ENCODE measurements around the gene PPIE.

- TF ChIP-seq ESRRG (CRISPR knock-in tag; IDR thresholded peaks at IDR 0.05) (no peak), ISL1 (CRISPR knock-in tag; IDR thresholded peaks at IDR 0.05) (no peak), ARNTL (CRISPR knock-in tag; IDR thresholded peaks at IDR 0.05; ENCODE audit: borderline replicate concordance, low read depth) (no peak), POU6F1 (CRISPR knock-in tag; IDR thresholded peaks at IDR 0.05; ENCODE audit: borderline replicate concordance, low read depth) (no peak), TOX (CRISPR knock-in tag; IDR thresholded peaks at IDR 0.05; ENCODE audit: borderline replicate concordance) (no peak), GLIS3 (CRISPR knock-in tag; IDR thresholded peaks at IDR 0.05) (no peak), SNAI2 (CRISPR knock-in tag; IDR thresholded peaks at IDR 0.05) (no peak), PATZ1 (CRISPR knock-in tag; IDR thresholded peaks at IDR 0.05; ENCODE audit: borderline replicate concordance) (no peak), ZNF565 (CRISPR knock-in tag; conservative IDR thresholded peaks at IDR 0.05; ENCODE audit: low read depth) (no peak), PPARA (CRISPR knock-in tag; IDR thresholded peaks at IDR 0.05; ENCODE audit: borderline replicate concordance) (no peak)
- TF ChIP-seq, protein P1, sequence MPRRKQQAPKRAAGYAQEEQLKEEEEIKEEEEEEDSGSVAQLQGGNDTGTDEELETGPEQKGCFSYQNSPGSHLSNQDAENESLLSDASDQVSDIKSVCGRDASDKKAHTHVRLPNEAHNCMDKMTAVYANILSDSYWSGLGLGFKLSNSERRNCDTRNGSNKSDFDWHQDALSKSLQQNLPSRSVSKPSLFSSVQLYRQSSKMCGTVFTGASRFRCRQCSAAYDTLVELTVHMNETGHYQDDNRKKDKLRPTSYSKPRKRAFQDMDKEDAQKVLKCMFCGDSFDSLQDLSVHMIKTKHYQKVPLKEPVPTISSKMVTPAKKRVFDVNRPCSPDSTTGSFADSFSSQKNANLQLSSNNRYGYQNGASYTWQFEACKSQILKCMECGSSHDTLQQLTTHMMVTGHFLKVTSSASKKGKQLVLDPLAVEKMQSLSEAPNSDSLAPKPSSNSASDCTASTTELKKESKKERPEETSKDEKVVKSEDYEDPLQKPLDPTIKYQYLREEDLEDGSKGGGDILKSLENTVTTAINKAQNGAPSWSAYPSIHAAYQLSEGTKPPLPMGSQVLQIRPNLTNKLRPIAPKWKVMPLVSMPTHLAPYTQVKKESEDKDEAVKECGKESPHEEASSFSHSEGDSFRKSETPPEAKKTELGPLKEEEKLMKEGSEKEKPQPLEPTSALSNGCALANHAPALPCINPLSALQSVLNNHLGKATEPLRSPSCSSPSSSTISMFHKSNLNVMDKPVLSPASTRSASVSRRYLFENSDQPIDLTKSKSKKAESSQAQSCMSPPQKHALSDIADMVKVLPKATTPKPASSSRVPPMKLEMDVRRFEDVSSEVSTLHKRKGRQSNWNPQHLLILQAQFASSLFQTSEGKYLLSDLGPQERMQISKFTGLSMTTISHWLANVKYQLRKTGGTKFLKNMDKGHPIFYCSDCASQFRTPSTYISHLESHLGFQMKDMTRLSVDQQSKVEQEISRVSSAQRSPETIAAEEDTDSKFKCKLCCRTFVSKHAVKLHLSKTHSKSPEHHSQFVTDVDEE (CRISPR knock-in tag; IDR thresholded peaks at IDR 0.05), result no peak
- TF ChIP-seq, protein P2, sequence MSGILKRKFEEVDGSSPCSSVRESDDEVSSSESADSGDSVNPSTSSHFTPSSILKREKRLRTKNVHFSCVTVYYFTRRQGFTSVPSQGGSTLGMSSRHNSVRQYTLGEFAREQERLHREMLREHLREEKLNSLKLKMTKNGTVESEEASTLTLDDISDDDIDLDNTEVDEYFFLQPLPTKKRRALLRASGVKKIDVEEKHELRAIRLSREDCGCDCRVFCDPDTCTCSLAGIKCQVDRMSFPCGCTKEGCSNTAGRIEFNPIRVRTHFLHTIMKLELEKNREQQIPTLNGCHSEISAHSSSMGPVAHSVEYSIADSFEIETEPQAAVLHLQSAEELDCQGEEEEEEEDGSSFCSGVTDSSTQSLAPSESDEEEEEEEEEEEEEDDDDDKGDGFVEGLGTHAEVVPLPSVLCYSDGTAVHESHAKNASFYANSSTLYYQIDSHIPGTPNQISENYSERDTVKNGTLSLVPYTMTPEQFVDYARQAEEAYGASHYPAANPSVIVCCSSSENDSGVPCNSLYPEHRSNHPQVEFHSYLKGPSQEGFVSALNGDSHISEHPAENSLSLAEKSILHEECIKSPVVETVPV (CRISPR knock-in tag; IDR thresholded peaks at IDR 0.05), result no peak
These were observed 38.6 kb downstream of the PPIE start for GRCh38 chr1:39777306-39777705.
